Measurements from ENCODE around the gene TMEM30B. TPM values are rescaled to one million over a fixed set of nuclear protein-coding genes. Genes with fewer than 3 reads are reported as not detected.

TMEM30B gene, protein sequence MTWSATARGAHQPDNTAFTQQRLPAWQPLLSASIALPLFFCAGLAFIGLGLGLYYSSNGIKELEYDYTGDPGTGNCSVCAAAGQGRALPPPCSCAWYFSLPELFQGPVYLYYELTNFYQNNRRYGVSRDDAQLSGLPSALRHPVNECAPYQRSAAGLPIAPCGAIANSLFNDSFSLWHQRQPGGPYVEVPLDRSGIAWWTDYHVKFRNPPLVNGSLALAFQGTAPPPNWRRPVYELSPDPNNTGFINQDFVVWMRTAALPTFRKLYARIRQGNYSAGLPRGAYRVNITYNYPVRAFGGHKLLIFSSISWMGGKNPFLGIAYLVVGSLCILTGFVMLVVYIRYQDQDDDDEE
- total RNA-seq (2012; rRNA removed) (under 0.01 TPM in 1 of 2 replicates, not detected in the other), polyA plus RNA-seq (2012; rRNA removed) (0.03 and 0.13 TPM in 2 replicates), Bru-seq, nascent RNA (percentile 28 among the genes with signal in this experiment), BruChase-seq, experiment 1, labeled RNA remaining after a 6-hour chase (percentile 25 among the genes with signal in this experiment), BruChase-seq, experiment 2, labeled RNA remaining after a 2-hour chase (percentile 29 among the genes with signal in this experiment)
- polyA plus RNA-seq (2012; cell fraction: cytosol; rRNA removed): 0.04 and 0.21 TPM in 2 replicates
- 0.15 TPM in 1 of 2 replicates, not detected in the other for polyA plus RNA-seq (2012; cell fraction: nucleus; rRNA removed; ENCODE audit: low replicate concordance)
- long read RNA-seq, full-length matches to known transcripts: 1 of 1 reads
- long read RNA-seq, partial matches to known transcripts: 0 of 1 reads
- long read RNA-seq, other reads (novel, unspliced or antisense): 0 of 1 reads

DNA sequence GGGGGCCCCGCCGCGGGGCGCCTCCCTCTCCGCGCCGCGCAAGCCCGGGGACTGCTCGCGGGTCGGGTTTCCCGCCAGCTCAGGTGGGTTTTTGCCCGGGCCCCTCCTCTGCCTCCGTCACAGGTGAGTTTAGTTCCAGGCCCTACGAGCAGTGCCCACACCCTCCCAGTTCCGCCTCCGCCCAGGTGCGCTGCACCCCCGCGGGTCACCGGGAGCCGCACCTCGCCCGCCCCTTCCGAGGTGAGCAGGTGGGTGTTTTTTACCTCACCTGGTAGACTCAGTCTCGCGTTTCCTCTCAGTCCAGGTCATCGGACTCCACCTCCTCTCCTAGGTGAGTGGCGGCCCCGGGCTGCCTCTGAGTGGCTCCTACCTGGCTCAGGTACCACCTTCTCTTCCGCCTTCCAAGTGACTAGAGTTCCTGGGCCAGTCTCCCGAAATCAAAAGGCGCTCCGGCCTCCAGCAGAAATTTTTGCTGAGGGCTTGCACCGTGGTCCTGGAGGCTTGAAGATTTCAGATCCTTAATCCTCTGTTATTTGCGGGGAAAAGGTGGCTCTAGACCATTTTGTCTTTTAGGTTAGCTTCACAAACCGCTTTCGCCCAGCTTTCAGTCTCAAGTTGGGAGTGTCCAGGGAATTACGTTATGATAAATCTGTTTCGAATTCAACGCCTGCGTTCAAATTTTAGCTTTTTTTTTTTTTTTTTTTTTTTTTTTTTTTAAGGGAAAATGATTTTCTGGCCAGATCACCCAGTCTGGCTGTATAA is at the start of gene TMEM30B:
Gene TMEM30B, minus strand, starts transcription at position 153 of the 762 bp plus-strand sequence. CDS start 191 bp downstream, outside the sequence.
- Histone ChIP-seq H2BK120ac (ENCODE audit: low read depth, low read length) (peak within 1 kb of the TSS; percentile 41), H3K4me1 (ENCODE audit: control insufficient read depth, insufficient read depth, low read length) (no peaks in the 10 kb centered on the region), H3K14ac (replicated peaks; ENCODE audit: low read depth, low read length) (no peak within 1 kb of the TSS), H2AK9ac (replicated peaks; ENCODE audit: low read depth, low read length, poor library complexity) (peak within 1 kb of the TSS; percentile 74), H3K79me1 (ENCODE audit: low read depth in 1 of 2, low read length in 2 of 2) (no peaks in the 10 kb centered on the region), H3K27me3 (ENCODE audit: control insufficient read depth, insufficient read depth, low read length) (peaks cover 25% of the 10 kb centered on the region), H3K18ac (ENCODE audit: low read depth, low read length) (no peak within 1 kb of the TSS), H3K9me1 (ENCODE audit: insufficient read depth, low read length) (no peaks in the 10 kb centered on the region), H3K56ac (ENCODE audit: extremely low read depth, insufficient read depth, low read length) (no peak within 1 kb of the TSS), H4K20me1 (ENCODE audit: insufficient read depth, low read length) (no peaks in the 10 kb centered on the region), H3K9me3 (ENCODE audit: control insufficient read depth, insufficient read depth, low read length) (peaks cover 8% of the 10 kb centered on the region; the same call in 1 of the 2 replicates), H2AK5ac (ENCODE audit: low read depth, low read length) (no peak within 1 kb of the TSS), H3K4ac (ENCODE audit: low read depth, low read length) (peak within 1 kb of the TSS; percentile 63; the same call in 1 of the 2 replicates), H2AFZ (replicated peaks; ENCODE audit: low read length, poor library complexity) (peak within 1 kb of the TSS; percentile 94), H2BK15ac (ENCODE audit: low read depth, low read length) (peak within 1 kb of the TSS; percentile 21; the same call in 1 of the 3 replicates), H3K27ac (ENCODE audit: insufficient read depth, low read length) (no peak within 1 kb of the TSS), H3K9ac (ENCODE audit: low read depth, low read length) (no peak within 1 kb of the TSS), H3K36me3 (ENCODE audit: control insufficient read depth, insufficient read depth, low read length) (no peaks in the 10 kb centered on the region), H4K8ac (ENCODE audit: low read depth in 2 of 2, low read length in 2 of 2) (peak within 1 kb of the TSS in 1 of 2 experiments; percentile 72; a peak in 1 of 4 replicates), H3K4me3 (ENCODE audit: insufficient read depth, low read depth, low read length) (peak within 1 kb of the TSS; percentile 22), H4K91ac (ENCODE audit: insufficient read depth, low read depth, low read length) (no peak within 1 kb of the TSS; the same call in 1 of the 2 replicates), H3K4me2 (ENCODE audit: low read depth, low read length) (peak within 1 kb of the TSS; percentile 14), H2BK5ac (ENCODE audit: low read depth, low read length, poor library complexity, severe bottlenecking) (no peak within 1 kb of the TSS), H4K5ac (ENCODE audit: low read depth, low read length) (no peak within 1 kb of the TSS; the same call in 1 of the 2 replicates), H2BK20ac (ENCODE audit: low read depth, low read length) (no peak within 1 kb of the TSS; the same call in 1 of the 2 replicates), H3K23ac (ENCODE audit: low read depth, low read length) (no peak within 1 kb of the TSS)
- ATAC-seq (ENCODE audit: low read depth) (no peak), DNase-seq (no peak)
- in situ Hi-C loops (cut with MboI; ENCODE audit: low sequenced_read_pairs): loop anchor here (10.0 kb wide), 1 partner anchor 937 kb away; no protein-coding TSS in a partner anchor
- dilution Hi-C loops (cut with HindIII; ENCODE audit: low sequenced_read_pairs, unreplicated experiment): no loop called here
- 34% methylated on average over 8 of the region's 43 CpGs; no CpG with 5 or more reads in 1 of the 2 experiments for WGBS, 2 experiments (ENCODE audit: extremely low coverage in 2 of 2, insufficient read length in 1 of 2)
- ChIA-PET CTCF (interaction anchor here (0.6 to 0.9 kb wide), 4 partner anchors 12 to 1750 kb away, joined by 3 to 5 read pairs (median 4); no protein-coding TSS in a partner anchor), POLR2A (ENCODE audit: unreplicated experiment) (interaction anchor here (0.5 to 0.8 kb wide), 4 partner anchors 37 to 1191 kb away, joined by 4 to 14 read pairs (median 7); partner anchors contain the start of gene SLC38A6)
- no TSS peak for BruUV-seq (replicated peaks)
- intact Hi-C loops (cut with micrococcal nuclease): no loop called here
- no peak for TF ChIP-seq MAFK (IDR thresholded peaks at IDR 0.05; ENCODE audit: low read depth, low read length)
- TF ChIP-seq CEBPB (IDR thresholded peaks at IDR 0.05; ENCODE audit: low read depth, low read length): no peak
- TF ChIP-seq, protein P1, sequence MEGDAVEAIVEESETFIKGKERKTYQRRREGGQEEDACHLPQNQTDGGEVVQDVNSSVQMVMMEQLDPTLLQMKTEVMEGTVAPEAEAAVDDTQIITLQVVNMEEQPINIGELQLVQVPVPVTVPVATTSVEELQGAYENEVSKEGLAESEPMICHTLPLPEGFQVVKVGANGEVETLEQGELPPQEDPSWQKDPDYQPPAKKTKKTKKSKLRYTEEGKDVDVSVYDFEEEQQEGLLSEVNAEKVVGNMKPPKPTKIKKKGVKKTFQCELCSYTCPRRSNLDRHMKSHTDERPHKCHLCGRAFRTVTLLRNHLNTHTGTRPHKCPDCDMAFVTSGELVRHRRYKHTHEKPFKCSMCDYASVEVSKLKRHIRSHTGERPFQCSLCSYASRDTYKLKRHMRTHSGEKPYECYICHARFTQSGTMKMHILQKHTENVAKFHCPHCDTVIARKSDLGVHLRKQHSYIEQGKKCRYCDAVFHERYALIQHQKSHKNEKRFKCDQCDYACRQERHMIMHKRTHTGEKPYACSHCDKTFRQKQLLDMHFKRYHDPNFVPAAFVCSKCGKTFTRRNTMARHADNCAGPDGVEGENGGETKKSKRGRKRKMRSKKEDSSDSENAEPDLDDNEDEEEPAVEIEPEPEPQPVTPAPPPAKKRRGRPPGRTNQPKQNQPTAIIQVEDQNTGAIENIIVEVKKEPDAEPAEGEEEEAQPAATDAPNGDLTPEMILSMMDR (conservative IDR thresholded peaks at IDR 0.05; ENCODE audit: low read depth, low read length): no peak
- no peak for TF ChIP-seq SMC3 (IDR thresholded peaks at IDR 0.05; ENCODE audit: low read depth, low read length)
- TF ChIP-seq RFX5 (IDR thresholded peaks at IDR 0.05; ENCODE audit: low read depth, low read length): no peak
- TF ChIP-seq MAZ (IDR thresholded peaks at IDR 0.05; ENCODE audit: borderline replicate concordance, low read depth, low read length): no peak
- no peak for TF ChIP-seq ELK1 (IDR thresholded peaks at IDR 0.05; ENCODE audit: borderline replicate concordance, low read depth, low read length)
- no peak for TF ChIP-seq POLR2A (IDR thresholded peaks at IDR 0.05; ENCODE audit: low read depth, low read length)
- TF ChIP-seq, protein P2, sequence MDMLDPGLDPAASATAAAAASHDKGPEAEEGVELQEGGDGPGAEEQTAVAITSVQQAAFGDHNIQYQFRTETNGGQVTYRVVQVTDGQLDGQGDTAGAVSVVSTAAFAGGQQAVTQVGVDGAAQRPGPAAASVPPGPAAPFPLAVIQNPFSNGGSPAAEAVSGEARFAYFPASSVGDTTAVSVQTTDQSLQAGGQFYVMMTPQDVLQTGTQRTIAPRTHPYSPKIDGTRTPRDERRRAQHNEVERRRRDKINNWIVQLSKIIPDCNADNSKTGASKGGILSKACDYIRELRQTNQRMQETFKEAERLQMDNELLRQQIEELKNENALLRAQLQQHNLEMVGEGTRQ (IDR thresholded peaks at IDR 0.05; ENCODE audit: low read depth, low read length): no peak

All from IMR-90 (cell line).